Pulmonary artery endothelial cell (primary cell): ENCODE data around the gene PLEKHA5. TPM values are rescaled to one million over a fixed set of nuclear protein-coding genes. Genes with fewer than 3 reads are reported as not detected.
"Not testable (repeated sequence)": the region's sequence is repeated elsewhere in the genome, so short reads cannot be mapped to it uniquely, and the experiment has no call there.

Experiments
- DNase-seq: peaks from one replicate; pipeline ENCODE4 v3.0.0-alpha.2; 2011; ENCODE audit warnings: low read depth, low spot score
- total RNA-seq: library from RNA; depleted of rRNA; stranded (reverse); fragments of >200 nt; gene quantifications from 2 replicates; pipeline ENCODE4 v1.2.3, GENCODE V29; 2014

The PLEKHA5 gene
- total RNA-seq, 1 donor from 2014 or later, result 14.6 TPM

DNA sequence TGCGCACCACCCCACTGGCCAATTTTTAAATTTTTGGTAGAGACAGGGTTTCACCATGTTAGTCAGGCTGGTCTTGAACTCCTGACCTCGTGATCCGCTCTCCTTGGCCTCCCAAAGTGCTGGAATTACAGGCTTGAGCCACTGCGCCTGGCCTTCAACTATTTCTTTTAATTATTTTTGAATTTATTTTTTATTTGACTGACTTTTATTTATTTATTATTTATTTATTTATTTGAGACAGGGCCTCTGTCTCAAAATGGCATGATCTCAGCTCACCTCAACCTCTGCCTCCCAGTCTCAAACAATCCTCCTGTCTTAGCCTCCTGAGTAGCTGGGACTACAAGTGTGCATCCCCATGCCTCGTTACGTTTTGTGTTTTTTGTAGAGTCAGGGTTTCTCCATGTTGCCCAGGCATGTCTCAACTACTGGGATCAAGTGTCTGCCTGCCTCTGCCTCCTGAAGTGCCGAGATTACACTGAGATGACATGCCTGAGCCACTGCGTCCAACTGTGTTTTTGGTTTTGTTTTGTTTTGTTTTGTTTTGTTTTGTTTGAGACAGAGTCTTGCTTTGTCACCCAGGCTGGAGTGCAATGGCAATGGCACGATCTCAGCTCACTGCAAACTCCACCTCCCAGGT lies 271.2 kb downstream of the PLEKHA5 start:
- DNase-seq, result not testable (repeated sequence)

DNA sequence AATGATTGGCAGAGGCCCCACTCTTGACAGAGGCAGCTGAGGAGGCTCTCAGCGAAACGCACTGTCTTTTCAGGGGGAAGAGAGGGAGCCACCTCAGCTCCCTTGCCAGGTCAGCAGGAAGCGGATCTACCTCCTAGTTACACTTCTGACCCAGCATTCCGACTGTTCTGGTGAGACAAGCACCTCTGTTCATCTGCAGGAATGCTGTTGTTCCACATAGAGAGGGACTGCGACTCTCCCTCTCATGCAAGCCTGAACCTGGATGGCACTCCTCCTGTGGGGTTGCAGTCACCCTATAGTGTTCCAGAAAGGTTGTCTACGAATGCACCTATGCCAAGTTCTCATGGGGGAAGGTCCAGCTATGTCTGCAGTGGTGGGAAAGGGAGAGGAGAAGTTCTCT lies 272.7 kb downstream of the PLEKHA5 start:
- DNase-seq, result no peak

DNA sequence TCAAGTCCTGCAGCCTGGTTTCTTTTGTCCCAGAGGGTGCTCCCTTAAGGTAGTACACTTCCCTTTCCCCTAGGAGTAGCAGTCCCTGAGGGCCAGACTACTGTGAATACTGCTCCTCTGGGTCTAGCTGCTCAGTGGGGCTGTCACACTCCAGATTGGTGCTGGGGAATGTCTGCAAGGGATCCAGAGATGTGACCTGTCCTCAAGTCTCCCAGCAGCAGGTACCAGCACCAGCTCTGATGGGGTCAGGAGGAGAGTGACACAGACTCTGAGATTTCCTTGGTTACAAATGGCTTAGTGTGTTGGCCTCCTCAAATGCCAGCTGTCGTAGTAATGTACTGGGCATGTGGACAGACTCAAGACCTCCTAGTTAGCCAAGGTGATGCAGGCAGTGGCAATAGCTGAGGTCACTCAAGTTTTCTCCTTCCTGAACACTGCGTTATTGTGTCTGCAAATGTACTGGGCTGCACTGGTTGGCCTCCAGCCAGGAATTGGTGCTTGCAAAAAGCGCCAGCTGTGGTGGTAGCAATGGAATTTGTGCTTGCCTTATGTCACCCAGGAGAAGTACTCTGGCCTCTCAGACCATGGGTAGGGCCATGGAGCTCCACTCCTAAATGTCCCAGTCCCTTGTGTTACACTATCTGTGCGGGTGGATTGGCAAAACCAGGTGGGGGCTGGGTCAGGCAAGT lies 273.4 kb downstream of the PLEKHA5 start:
- peak; percentile 30 for DNase-seq

DNA sequence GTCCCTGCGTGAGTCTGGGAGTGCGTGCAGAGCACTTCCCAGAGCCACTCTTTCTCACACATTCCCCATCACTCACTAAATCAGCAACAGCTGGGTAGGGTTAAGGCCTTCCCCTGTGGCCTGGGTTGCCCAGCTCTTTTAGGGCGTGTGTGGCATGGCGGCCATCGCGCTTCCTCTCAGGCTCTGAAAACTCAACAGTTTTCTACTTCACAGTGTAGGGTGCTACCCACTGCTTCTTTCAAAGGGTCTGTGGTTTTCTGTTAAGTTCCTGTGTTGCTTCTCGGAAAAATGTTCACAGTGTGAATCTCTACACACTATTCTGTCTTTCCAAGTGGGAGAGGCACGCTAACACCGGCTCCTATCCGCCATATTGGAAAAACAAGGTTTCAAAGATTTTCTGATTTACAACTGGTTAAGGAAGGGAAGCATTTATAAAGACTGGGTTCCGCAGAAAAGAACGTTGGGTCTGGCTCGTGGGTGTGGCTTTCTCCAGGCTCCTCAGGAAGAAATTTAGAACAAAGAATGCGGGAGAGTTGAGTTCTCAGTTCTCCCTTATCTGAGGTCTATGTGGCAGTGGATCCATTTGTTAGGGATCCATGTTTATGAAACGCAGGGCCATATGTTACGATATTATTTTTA lies 274.8 kb downstream of the PLEKHA5 start:
- no peak for DNase-seq

DNA sequence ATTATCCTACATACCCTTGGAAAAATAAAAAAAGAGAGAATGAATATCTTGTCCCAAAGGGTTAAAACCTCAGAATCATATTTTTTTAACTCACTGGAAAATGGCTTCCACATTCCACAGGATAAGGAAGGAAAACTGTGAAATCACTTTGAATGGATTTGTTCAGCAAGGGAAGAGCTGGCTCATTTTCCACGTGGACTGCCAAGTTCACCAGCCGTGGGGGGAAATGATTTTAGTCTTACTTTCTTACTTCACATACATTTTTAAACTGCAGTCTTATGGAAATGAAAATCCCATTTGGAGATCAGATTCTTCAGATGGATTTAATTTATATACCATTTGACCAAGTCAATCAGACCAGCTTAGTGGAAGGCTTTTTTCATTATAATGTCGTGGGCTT lies 279.8 kb downstream of the PLEKHA5 start:
- DNase-seq, result peak; percentile 27

DNA sequence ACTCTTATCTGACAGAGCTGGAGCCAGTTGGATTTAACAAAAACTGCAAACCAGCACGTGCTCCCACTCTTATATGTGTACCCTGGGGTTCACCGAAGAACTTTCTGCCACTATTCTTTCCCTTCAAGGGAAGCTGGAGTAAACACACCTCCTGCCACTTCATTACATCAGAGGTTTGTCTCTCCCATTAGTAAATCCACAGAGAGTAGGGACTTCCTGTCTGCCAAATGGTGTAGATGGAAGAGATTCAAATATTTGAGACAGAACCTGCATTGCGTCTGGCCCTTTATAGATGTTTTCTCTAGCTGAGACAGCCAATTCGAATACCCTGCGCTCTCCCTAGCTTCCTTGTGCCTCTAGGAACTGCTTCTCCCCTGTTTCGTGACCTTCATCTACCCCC lies 280.7 kb downstream of the PLEKHA5 start:
- DNase-seq, result no peak

DNA sequence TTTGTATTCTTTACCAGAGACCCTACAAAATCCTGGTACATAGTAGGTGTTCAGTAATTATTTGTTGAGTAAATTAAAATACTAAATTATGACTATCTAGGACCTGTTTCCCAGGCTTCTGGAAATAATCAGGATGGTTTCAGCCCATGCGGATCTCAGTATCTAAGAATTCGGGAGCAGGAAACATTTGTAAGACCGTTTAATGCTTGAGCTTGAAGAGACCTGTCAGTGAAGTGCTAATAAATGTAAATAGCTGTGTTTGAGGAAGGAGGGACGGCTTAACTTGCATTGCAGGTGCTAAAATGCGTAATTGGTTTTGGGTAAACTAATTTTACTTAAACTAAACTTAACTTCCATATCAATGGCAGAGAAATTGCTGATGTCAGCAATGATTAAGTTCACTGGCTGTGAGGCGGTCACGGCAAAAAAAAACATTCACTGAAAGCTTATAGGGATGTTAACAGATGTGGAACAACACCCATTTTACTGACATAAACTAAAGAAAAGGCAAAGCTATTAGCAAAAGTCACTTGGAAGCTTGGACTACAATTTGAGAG lies 281.2 kb downstream of the PLEKHA5 start:
- no peak for DNase-seq

DNA sequence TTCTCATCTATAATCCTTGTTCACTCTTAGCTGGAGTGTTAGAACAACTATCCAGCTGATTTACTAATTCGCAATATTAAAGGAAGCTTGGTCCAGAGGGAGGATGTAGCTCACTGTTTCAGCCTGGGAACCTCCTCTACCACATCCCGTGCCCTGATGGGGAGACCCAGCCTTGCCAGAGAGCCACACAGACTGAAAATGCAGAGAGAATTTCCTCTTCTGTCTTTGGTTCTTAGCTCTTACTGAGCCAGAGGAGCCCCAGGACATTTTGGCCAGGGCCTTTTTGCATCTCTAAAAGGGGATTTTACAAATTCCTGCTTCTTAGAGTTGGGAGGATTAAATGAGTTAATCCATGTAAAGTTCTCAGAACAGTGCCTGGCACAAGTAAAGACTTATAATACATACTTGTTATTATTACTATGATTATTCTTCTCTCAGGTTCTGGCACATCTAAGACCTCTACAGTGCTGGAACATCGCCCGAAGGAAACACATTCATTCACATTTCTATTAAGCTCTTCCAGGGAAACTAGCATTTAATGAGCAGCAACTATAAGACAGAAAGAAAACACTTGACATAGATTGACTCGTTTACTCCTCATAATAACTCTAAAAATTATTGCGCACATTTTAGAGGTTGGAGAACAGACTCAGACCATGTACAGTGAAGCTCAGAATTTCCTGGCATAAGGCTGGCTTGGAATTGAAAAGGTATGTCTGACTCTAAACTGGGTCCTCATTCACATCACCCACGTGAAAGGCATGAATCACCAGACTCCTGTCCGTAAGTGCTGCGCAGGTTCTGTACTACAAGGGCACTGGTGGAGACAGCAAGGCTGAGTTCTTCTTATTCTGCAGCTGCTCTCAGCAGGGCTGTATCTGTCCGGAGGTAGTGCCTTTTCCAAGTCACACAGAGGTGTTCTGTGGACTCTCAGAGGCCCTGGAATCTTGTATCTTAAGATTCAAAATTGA lies 282.0 kb downstream of the PLEKHA5 start:
- no peak for DNase-seq

DNA sequence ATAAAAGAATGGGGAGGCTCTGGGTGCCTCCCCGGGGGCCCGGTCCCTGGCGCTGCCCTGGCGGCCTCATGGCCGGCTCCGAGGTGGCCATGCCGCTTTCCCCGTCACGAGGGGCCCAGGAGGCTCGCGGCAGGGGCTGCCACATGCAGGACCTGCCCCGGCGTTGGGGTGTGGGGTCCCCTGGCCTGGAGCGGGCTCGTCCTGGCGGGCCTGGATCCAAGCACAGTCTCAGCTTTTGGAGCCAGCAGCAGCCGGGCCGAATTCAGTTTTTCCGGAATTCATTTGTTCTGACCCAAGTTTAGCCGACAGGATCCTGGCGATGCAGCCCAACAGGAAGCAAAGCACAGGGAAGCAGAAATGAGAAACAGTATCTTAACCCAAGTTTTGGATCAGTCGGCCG lies 283.3 kb downstream of the PLEKHA5 start:
- no peak for DNase-seq

DNA sequence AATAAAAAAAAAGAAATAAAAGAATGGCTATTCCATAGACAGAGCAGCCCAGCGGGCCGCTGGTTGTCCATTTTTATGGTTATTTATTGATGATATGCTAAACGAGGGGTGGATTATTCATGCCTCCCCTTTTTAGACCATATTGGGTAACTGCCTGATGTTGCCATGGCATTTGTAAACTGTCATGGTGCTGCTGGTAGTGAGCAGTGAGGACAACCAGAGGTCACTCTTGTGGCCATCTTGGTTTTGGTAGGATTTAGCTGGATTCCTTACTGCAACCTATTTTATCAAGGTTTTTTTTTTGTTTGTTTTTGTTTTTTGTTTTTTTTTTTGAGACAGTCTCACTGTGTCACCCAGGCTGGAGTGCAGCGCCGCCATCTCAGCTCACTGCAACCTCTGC lies 284.0 kb downstream of the PLEKHA5 start:
- not testable (repeated sequence) for DNase-seq

DNA sequence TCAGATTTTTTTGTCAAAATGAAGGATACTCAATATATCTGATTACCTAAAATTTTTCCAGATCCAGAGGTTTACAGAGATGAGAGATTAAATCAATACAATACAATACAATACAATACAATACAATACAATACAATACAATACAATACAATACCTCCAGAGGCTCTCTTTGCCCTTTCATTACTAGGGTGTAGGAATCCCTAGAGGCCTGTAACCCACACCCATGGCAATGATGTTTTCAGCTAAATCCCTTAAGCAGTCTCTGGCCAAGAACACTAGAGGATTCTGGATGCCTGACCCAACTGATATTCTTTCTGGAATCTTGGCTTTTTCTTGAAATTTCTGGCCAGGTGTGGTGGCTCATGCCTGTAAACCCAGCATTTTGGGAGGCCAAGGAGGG lies 286.0 kb downstream of the PLEKHA5 start:
- no peak for DNase-seq

DNA sequence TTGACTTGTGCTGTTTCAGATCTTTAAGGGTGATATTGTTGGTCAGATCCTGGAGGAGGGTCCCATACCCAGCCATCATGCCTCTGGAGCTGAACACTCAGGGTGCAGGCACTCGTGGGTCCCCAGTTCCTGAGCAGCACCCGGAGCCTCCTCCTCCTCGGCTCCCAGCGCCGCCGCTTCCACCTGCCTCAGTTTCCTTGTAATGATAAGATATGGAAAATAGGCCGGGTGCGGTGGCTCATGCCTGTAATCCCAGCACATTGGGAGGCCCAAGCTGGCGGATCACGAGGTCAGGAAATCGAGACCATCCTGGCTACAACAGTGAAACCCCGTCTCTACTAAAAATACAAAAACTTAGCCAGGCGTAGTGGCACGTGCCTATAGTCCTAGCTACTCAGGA lies 289.6 kb downstream of the PLEKHA5 start:
- DNase-seq, result no peak

DNA sequence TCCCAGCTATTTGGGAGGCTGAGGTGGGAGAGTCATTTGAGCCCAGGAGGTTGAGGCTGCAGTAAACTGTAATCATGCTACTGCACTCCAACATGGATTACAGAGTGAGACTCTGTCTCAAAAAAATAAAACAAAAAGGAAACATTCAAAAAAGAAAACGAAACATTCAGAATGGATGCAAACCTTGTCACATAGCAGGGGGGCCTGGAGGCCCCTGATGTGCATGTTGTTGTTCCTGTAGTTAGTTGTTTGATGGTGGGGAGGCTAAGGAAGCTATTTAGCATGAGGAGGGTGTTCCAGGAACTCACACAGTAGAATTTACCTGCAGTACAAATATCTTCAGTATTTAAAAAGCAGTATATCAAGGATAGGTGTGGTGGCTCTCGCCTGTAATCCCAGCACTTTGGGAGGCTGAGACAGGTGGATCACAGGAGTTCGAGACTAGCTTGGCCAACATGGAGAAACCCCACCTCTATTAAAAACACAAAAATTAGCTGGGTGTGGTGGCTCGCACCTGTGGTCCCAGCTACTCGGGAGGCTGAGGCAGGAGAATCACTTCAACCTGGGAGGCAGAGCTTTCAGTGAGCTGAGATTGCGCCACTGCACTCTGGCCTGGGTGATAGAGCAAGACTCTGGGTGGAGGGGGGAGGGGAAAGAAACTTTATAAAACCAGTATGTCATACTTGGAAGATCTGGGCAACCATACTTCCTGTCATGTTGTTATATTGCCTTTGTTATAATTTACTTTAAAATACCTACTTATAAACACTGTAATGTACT lies 292.2 kb downstream of the PLEKHA5 start:
- no peak for DNase-seq

DNA sequence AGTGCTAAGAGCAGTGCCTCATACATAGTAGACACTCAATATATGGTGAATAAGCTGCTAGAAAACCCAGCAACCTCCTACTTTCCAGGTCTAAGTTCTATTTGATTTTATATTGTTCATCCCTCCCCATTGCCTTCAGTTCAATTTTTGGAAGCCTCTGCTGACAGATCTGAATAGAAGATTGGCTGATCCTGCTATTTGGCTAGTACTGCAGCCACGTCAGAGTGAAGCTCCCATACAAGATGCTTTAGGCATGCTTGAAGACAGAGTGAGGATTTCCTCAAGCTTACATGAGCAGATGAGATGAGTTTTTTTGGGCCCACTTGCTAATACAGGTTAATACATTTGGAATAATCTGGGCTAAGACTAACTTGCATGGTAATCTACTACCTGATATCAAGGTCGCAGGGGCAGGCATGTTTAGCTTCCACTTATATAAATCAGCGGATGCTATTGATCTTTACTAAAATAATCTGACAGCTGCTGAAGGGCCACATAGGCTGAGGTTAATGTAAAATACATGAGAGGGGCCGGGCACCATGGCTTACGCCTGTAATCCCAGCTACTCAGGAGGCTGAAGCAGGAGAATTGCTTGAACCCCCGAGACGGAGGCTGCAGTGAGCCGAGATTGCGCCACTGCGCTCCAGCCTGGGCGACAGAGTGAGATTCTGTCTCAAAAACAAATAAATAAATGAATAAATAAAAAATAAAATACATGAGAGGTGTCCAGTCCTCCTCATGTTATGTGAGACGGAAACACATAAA lies 293.8 kb downstream of the PLEKHA5 start:
- no peak for DNase-seq
